Lung (tissue), 12 donors: ENCODE measurements around the gene SLC9A9. TPM values are rescaled to one million over a fixed set of nuclear protein-coding genes. Genes with fewer than 3 reads are reported as not detected.
A peak's percentile ranks its signal among the peaks of the same experiment; 100 is the strongest.

Experiments used
- ATAC-seq: fragments of 200-7000 bp; cut with Tn5 transposase; one replicate; pipeline ENCODE4 v1.9.1; 2020; ENCODE audit warnings: moderate number of reproducible peaks; ENCODE audit not compliant: insufficient read depth, low FRiP score
- DNase-seq, 3 donors: peaks; one replicate each; pipeline ENCODE4 v3.0.0-alpha.2; 2013 to 2017
- H3K27ac ChIP-seq, 2 donors: one replicate each; pipeline ENCODE4 v1.5.1; 2013; ENCODE audit warnings: mild to moderate bottlenecking in 2 of 2, moderate library complexity in 2 of 2, control low read depth in 1 of 2, inconsistent platforms in 1 of 2, low read depth in 1 of 2, low read length in 1 of 2
- H3K27me3 ChIP-seq, 3 donors: one replicate each; pipeline ENCODE4 v1.5.1; 2013; ENCODE audit warnings: low read length in 2 of 3; ENCODE audit not compliant: control insufficient read depth in 3 of 3, insufficient read depth in 3 of 3
- H3K36me3 ChIP-seq, 4 donors: one replicate each; pipeline ENCODE4 v1.5.1; 2013; ENCODE audit warnings: low read length in 4 of 4, mild to moderate bottlenecking in 1 of 4, moderate library complexity in 1 of 4; ENCODE audit not compliant: control insufficient read depth in 4 of 4, insufficient read depth in 4 of 4
- H3K4me1 ChIP-seq, 5 donors: one replicate each; pipeline ENCODE4 v1.5.1; 2013; ENCODE audit warnings: low read length in 5 of 5, mild to moderate bottlenecking in 2 of 5, moderate library complexity in 1 of 5; ENCODE audit not compliant: control insufficient read depth in 5 of 5, insufficient read depth in 5 of 5
- H3K4me3 ChIP-seq: one replicate; pipeline ENCODE4 v1.5.1; 2013; ENCODE audit warnings: mild to moderate bottlenecking, control low read depth, moderate library complexity
- H3K9ac ChIP-seq, 2 donors: one replicate each; pipeline ENCODE4 v1.5.1; 2013; ENCODE audit warnings: low read length in 2 of 2, control low read depth in 1 of 2; ENCODE audit not compliant: insufficient read depth in 1 of 2
- H3K9me3 ChIP-seq, 4 donors: one replicate each; pipeline ENCODE4 v1.5.1; 2013; ENCODE audit warnings: low read length in 3 of 4, mild to moderate bottlenecking in 1 of 4, moderate library complexity in 1 of 4; ENCODE audit not compliant: control insufficient read depth in 4 of 4, insufficient read depth in 3 of 4
- WGBS, 2 donors: extraction: QIAGEN DNeasy Blood & Tissue Kit; methylation state at CpG; one replicate each; pipeline ENCODE4 v1.1.7; 2013; 5-methylcytosine and 5-hydroxymethylcytosine counted together
- polyA plus RNA-seq, 2 donors: library from polyadenylated mRNA; stranded (reverse); fragments of 200-250 nt; gene quantifications; one replicate each; pipeline ENCODE4 v1.2.1, GENCODE V29; 2013
- total RNA-seq, 2 donors: library from RNA; depleted of rRNA in 1 of 2; stranded (reverse); fragments of >200 nt in 1 of 2; gene quantifications; one replicate each; pipeline ENCODE4 v1.2.1, GENCODE V29; 2014 to 2021
- TF ChIP-seq, protein P1 (sequence below): IDR thresholded peaks from 2 replicates; pipeline ENCODE4 v1.5.1; 2012; ENCODE audit warnings: mild to moderate bottlenecking; ENCODE audit errors: control extremely low read depth, extremely low read depth
- donor health status: control.
- donor health status: control.
- donor health status: Bipolar disorder and iron deficiency.
- donor health status: healthy.
- donor health status: DM: yes; HTN: yes; CAD: no.

Gene SLC9A9
- total and polyA plus RNA-seq, 4 donors, result 2.2 to 66.3 (median 8.2) TPM

DNA sequence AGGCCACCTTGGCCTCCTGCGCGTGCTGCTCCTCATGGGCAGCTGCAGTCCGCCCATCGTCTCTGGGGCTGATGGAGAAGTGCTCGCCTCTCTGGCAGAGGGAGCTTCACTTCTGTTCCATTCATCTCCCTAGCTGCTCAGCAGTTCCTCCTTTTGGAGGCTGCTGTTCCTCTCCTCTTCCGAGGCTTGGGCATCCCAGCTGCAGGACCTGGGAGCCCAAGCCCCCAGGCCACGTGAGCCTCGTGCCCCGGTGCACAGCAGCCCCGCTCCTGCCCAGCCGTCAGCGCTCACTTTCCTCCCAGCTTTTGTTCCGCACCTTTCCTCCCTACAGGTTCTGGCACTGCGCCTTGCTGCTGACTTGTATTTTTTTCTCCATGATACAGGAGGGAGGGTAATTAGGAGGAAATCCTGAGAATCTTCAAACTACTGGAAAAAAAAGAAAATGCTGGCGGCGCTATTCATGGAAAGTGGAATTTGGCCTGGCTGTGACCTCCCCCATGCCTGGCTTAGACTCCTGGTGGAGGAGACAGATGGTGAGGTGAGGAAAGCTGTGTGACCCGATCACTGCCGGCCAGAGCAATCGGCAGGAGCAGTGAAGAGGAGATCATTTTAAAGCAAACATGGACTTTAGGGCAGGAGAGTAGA is 518.6 kb downstream of the SLC9A9 start:
- Histone ChIP-seq H3K4me3 (no peak overlapping the region), H3K9me3 (no peaks in the 10 kb centered on the region), H3K27me3 (no peaks in the 10 kb centered on the region), H3K27ac (no peak overlapping the region), H3K36me3 (no peaks in the 10 kb centered on the region), H3K4me1 (peaks cover 0 to 31% (median 9%) of the 10 kb centered on the region in 5 donors), H3K9ac (no peak overlapping the region)
- peak; percentile 53 to 61 (median 54) for DNase-seq
- TF ChIP-seq, protein P1, sequence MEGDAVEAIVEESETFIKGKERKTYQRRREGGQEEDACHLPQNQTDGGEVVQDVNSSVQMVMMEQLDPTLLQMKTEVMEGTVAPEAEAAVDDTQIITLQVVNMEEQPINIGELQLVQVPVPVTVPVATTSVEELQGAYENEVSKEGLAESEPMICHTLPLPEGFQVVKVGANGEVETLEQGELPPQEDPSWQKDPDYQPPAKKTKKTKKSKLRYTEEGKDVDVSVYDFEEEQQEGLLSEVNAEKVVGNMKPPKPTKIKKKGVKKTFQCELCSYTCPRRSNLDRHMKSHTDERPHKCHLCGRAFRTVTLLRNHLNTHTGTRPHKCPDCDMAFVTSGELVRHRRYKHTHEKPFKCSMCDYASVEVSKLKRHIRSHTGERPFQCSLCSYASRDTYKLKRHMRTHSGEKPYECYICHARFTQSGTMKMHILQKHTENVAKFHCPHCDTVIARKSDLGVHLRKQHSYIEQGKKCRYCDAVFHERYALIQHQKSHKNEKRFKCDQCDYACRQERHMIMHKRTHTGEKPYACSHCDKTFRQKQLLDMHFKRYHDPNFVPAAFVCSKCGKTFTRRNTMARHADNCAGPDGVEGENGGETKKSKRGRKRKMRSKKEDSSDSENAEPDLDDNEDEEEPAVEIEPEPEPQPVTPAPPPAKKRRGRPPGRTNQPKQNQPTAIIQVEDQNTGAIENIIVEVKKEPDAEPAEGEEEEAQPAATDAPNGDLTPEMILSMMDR, result no peak
- WGBS, 2 donors, result 59 to 69% methylated on average over 19 of the region's 19 CpGs
- ATAC-seq, result no peak

- no peak overlapping the region for H3K27ac ChIP-seq
- no peaks in the 10 kb centered on the region for H3K27me3 ChIP-seq
- WGBS, 2 donors, result 85 to 90% methylated on average over 5 of the region's 5 CpGs
- no peaks in the 10 kb centered on the region for H3K36me3 ChIP-seq
- H3K4me3 ChIP-seq, result no peak overlapping the region
- peaks cover 0 to 31% (median 9%) of the 10 kb centered on the region in 5 donors for H3K4me1 ChIP-seq
- no peak for ATAC-seq
- H3K9me3 ChIP-seq, result peaks cover 0 to 1% (median 0%) of the 10 kb centered on the region in 4 donors
- DNase-seq, result peak in 1 of 3 donors; percentile 56
- H3K9ac ChIP-seq, result no peak overlapping the region
- TF ChIP-seq, protein P1, result no peak
These were observed 519.8 kb downstream of the SLC9A9 start for GRCh38 chr3:143328451-143328850.

DNA sequence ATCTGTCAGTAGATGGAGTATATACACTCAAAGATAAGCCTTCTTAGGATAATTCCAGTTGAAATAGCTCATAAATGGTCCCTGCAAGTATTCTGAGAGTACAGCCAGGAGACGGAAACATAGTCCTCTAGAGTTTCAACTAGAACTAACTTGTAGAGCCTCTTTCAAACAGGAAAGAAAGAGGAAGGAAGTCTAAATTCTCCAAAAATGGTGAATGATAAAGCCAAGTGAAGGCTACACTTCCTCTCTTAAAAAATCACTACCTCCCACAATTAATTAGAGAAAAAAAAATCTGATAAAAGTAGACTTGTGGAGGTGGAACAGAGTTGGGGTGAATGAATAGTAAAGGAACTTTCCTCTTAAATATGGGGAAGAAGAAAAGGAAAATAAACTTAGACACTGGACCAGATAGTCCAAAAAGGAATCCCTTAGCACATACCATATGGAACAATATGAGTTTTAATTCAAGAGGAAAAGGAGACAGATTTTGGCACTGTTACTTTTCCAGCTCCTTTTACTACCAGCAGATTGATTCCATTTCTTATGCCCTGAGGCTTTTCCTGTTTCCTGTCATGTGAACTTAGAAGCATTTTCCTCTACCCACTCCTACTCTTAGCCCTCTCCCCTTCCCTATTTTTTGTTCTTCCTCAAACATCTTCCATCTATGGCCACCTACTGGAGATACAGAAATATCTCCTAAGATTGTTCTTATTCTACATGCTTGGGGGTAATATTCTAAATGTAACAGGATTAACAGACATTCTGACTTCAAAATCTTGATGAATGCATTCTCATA is 521.1 kb downstream of the SLC9A9 start:
- H3K4me3 ChIP-seq, result no peak overlapping the region
- WGBS, 2 donors, result 39 to 60% methylated on average over 1 of the region's 1 CpG
- ATAC-seq (no peak), DNase-seq (peak in 1 of 3 donors; percentile 51)
- no peaks in the 10 kb centered on the region for H3K27me3 ChIP-seq
- no peak overlapping the region for H3K9ac ChIP-seq
- H3K36me3 ChIP-seq, result no peaks in the 10 kb centered on the region
- peaks cover 0 to 31% (median 9%) of the 10 kb centered on the region in 5 donors for H3K4me1 ChIP-seq
- H3K27ac ChIP-seq, result no peak overlapping the region
- peaks cover 0 to 1% (median 0%) of the 10 kb centered on the region in 4 donors for H3K9me3 ChIP-seq
- TF ChIP-seq, protein P1, result no peak
